Measurements from ENCODE around the gene MSI2.

DNA sequence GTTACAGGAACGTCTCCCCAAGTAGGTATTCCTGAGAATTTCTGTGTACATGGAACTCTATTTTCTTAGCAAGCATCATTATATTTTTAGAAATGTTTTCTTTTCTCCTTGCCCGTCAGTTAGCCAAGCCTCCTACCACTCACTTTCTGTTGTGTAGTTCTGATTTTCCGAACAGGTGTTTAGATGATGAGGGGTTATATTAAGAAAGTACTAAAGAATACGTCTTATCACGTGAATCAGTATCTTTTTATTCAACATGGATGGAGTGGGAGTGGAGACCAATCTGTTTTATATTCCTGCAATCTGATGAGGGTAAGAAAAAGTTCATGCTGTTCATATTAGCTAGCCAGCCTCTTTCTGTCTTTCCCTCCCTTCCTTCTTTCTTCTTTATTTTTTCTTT lies 29.4 kb downstream of the MSI2 start:
- TF ChIP-seq, protein P1, sequence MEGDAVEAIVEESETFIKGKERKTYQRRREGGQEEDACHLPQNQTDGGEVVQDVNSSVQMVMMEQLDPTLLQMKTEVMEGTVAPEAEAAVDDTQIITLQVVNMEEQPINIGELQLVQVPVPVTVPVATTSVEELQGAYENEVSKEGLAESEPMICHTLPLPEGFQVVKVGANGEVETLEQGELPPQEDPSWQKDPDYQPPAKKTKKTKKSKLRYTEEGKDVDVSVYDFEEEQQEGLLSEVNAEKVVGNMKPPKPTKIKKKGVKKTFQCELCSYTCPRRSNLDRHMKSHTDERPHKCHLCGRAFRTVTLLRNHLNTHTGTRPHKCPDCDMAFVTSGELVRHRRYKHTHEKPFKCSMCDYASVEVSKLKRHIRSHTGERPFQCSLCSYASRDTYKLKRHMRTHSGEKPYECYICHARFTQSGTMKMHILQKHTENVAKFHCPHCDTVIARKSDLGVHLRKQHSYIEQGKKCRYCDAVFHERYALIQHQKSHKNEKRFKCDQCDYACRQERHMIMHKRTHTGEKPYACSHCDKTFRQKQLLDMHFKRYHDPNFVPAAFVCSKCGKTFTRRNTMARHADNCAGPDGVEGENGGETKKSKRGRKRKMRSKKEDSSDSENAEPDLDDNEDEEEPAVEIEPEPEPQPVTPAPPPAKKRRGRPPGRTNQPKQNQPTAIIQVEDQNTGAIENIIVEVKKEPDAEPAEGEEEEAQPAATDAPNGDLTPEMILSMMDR (IDR thresholded peaks at IDR 0.05; ENCODE audit: low read length), result no peak
- TF ChIP-seq EZH2 (IDR thresholded peaks at IDR 0.05; ENCODE audit: borderline replicate concordance, low read length), result no peak
